Upper lobe of left lung (tissue), 6 donors: ENCODE results near the gene MAP3K2. TPM values are rescaled to one million over a fixed set of nuclear protein-coding genes. Genes with fewer than 3 reads are reported as not detected.

ENCODE experiments used
- ATAC-seq, 2 donors: fragments of 200-7000 bp; cut with Tn5 transposase; one replicate each; pipeline ENCODE4 v1.9.1; 2022; ENCODE audit warnings: mild to moderate bottlenecking in 2 of 2, moderate library complexity in 2 of 2; ENCODE audit not compliant: low FRiP score in 2 of 2
- DNase-seq, 2 donors: peaks; one replicate each; pipeline ENCODE4 v3.0.0-alpha.2; 2019 to 2020
- H3K27ac ChIP-seq, 4 donors: fragments of 200-600 bp; sonication (generic); one replicate each; pipeline ENCODE4 v1.5.1; 2016 to 2019
- H3K27me3 ChIP-seq, 4 donors: fragments of 200-600 bp; sonication (generic); one replicate each; pipeline ENCODE4 v1.5.1; 2017 to 2019
- H3K36me3 ChIP-seq, 4 donors: fragments of 200-600 bp; sonication (generic); one replicate each; pipeline ENCODE4 v1.5.1; 2016 to 2019
- H3K4me1 ChIP-seq, 4 donors: fragments of 200-600 bp; sonication (generic); one replicate each; pipeline ENCODE4 v1.5.1; 2018 to 2019
- H3K4me3 ChIP-seq, 4 donors: fragments of 200-600 bp; sonication (generic); one replicate each; pipeline ENCODE4 v1.5.1; 2017 to 2019; ENCODE audit warnings: mild to moderate bottlenecking in 2 of 4, moderate library complexity in 1 of 4
- H3K9me3 ChIP-seq, 4 donors: fragments of 200-600 bp; sonication (generic); one replicate each; pipeline ENCODE4 v1.5.1; 2018 to 2019
- EP300 ChIP-seq, 4 donors: sonication (generic); formaldehyde crosslinking; IDR thresholded peaks; one replicate each; pipeline ENCODE4 v1.5.1; 2017; ENCODE audit warnings: antibody characterized with exemption in 4 of 4, control low read depth in 2 of 4
- POLR2A ChIP-seq, 4 donors: fragments of 450-650 bp; IDR thresholded peaks; one replicate each; pipeline ENCODE4 v1.5.1; 2016 to 2017; ENCODE audit warnings: antibody characterized with exemption in 4 of 4, mild to moderate bottlenecking in 2 of 4
- POLR2AphosphoS5 ChIP-seq, 2 donors: sonication (generic); formaldehyde crosslinking; IDR thresholded peaks; one replicate each; pipeline ENCODE4 v1.5.1; 2017; ENCODE audit warnings: antibody characterized with exemption in 2 of 2
- WGBS, 2 donors: methylation state at CpG; one replicate each; pipeline ENCODE4 v1.1.5; 2017 to 2018; 5-methylcytosine and 5-hydroxymethylcytosine counted together
- total RNA-seq, 6 donors: library from RNA; depleted of rRNA in 4 of 6; stranded (reverse); fragments of >200 nt in 4 of 6; gene quantifications; one replicate each; pipeline versions ENCODE4 v1.1.0 to v1.2.1, GENCODE V29; 2016 to 2021
- TF ChIP-seq, protein P1 (sequence below), 6 experiments: fragments of 450-650 bp in 4 of 6; fragments of 200-600 bp in 2 of 6; sonication (generic) in 2 of 6; IDR thresholded peaks; one replicate each; pipeline ENCODE4 v1.5.1; 2016 to 2019; ENCODE audit warnings: antibody characterized with exemption in 6 of 6
- donor health status: DM: no; HTN: no; CAD: no; lungs with moderate emphysema.
- donor health status: DM: no; HTN: yes; CAD: no; lungs with severe emphysema.

MAP3K2 gene
- total RNA-seq, 6 donors from 2014 or later = 43.0 to 79.2 (median 66.9) TPM

DNA sequence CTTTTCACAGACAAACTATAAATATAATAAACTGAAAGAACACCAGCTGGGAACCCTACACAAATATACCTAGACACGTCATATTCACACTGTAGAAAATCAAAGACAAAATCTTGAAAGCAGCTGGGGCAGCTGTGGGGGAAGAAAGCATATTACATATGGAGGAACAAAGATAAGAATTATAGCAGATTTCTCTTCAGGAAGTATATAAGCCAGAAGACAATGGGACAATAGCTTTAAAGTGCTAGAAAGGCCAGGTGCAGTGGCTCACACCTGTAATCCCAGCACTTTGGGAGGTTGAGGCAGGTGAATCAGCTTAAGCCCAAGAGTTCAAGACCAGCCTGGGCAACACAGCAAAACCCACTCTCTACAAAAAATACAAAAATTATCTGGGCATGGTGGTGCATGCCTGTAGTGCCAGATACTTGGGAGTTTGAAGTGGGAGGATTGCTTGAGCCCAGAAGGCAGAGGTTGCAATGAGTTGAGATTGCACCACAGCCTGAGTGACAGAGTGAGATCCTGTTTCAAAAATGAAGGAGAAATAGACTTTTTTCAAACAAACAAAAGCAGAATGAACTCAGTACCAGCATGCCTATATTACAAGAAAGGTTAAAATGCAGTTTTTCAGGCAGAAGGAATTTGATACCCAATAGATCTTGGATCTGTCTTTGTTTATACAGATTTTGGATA is 67.0 kb downstream of the MAP3K2 start:
- no peaks in the 10 kb centered on the region for H3K4me1 ChIP-seq
- peaks cover 37 to 98% (median 50%) of the 10 kb centered on the region in 4 donors for H3K36me3 ChIP-seq
- no peak overlapping the region for H3K4me3 ChIP-seq
- TF ChIP-seq EP300 (IDR thresholded peaks at IDR 0.05) = no peak
- ATAC-seq = no peak
- 95 to 97% methylated on average over 1 of the region's 1 CpG for WGBS, 2 donors
- no peaks in the 10 kb centered on the region for H3K9me3 ChIP-seq
- H3K27ac ChIP-seq = no peak overlapping the region
- H3K27me3 ChIP-seq = no peaks in the 10 kb centered on the region
- DNase-seq = no peak

DNA sequence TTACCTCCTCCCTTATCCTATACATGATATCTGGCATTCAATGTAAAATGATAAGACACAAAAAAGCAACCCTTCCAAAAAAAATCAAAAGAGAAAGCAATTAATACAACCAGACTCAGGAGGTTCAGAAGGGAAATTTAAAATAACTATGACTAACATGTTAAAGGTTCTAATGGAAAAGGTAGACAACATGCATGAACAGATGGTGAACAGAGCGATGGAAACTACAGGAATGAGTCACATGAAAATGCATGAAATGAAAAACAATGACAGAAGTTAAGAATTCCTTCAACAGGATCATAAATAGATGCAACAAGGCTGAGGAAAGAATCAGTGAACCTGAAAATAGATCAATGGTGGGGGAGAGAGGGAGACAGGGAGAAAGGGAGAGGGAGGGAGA is 67.7 kb downstream of the MAP3K2 start:
- Histone ChIP-seq H3K36me3 (peaks cover 37 to 98% (median 53%) of the 10 kb centered on the region in 4 donors), H3K27ac (no peak overlapping the region), H3K27me3 (no peaks in the 10 kb centered on the region), H3K4me3 (no peak overlapping the region), H3K9me3 (no peaks in the 10 kb centered on the region), H3K4me1 (no peaks in the 10 kb centered on the region)
- TF ChIP-seq, protein P1, sequence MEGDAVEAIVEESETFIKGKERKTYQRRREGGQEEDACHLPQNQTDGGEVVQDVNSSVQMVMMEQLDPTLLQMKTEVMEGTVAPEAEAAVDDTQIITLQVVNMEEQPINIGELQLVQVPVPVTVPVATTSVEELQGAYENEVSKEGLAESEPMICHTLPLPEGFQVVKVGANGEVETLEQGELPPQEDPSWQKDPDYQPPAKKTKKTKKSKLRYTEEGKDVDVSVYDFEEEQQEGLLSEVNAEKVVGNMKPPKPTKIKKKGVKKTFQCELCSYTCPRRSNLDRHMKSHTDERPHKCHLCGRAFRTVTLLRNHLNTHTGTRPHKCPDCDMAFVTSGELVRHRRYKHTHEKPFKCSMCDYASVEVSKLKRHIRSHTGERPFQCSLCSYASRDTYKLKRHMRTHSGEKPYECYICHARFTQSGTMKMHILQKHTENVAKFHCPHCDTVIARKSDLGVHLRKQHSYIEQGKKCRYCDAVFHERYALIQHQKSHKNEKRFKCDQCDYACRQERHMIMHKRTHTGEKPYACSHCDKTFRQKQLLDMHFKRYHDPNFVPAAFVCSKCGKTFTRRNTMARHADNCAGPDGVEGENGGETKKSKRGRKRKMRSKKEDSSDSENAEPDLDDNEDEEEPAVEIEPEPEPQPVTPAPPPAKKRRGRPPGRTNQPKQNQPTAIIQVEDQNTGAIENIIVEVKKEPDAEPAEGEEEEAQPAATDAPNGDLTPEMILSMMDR (IDR thresholded peaks at IDR 0.05) = no peak
- TF ChIP-seq POLR2AphosphoS5 (IDR thresholded peaks at IDR 0.05) (no peak), POLR2A (IDR thresholded peaks at IDR 0.05) (no peak), EP300 (IDR thresholded peaks at IDR 0.05) (no peak)
- ATAC-seq (no peak), DNase-seq (no peak)
- WGBS, 2 donors = 90 to 98% methylated on average over 1 of the region's 1 CpG

DNA sequence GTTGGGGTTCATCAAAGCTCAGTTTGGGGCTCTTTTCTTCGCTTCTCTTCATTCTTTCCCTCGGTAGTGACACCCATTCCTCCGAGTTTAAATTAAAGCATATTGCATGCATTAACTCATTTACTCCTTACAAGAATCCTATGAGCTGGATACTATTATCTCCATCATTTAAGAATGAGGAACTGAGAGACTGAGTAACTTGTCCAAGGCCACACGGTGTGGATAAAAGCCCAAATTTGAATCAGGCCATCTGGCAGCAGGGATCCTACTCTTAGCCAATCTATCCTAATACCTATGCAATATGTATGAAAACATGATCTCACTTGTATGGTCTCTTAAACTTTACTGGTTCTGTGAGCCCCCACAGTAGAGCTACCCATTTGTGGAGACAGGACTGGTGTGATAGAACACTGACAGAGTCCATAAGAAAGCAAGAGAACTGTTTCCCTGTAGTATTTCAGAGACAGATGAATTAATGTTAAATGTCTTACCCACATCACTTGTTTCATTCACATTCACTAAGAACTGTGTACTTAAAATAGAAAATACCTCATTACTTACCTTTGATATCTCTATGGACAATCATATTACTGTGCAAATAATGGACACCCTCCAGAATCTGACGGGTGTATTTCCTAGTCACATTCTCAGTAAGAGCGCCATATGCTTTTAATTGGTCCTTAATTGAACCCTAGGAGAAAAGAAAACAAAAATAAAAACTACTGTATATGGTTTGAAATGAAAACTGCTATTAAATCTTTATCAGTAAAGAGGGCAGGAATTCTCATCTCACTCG is 73.4 kb downstream of the MAP3K2 start:
- no peaks in the 10 kb centered on the region for H3K4me1 ChIP-seq
- WGBS, 2 donors = 87 to 91% methylated on average over 7 of the region's 7 CpGs
- H3K27ac ChIP-seq = no peak overlapping the region
- H3K4me3 ChIP-seq = no peak overlapping the region
- ATAC-seq (no peak), DNase-seq (no peak)
- no peaks in the 10 kb centered on the region for H3K27me3 ChIP-seq
- TF ChIP-seq EP300 (IDR thresholded peaks at IDR 0.05) (no peak), POLR2AphosphoS5 (IDR thresholded peaks at IDR 0.05) (no peak), POLR2A (IDR thresholded peaks at IDR 0.05) (no peak)
- TF ChIP-seq, protein P1 (IDR thresholded peaks at IDR 0.05) = no peak
- no peaks in the 10 kb centered on the region for H3K9me3 ChIP-seq
- peaks cover 26 to 100% (median 64%) of the 10 kb centered on the region in 4 donors for H3K36me3 ChIP-seq

DNA sequence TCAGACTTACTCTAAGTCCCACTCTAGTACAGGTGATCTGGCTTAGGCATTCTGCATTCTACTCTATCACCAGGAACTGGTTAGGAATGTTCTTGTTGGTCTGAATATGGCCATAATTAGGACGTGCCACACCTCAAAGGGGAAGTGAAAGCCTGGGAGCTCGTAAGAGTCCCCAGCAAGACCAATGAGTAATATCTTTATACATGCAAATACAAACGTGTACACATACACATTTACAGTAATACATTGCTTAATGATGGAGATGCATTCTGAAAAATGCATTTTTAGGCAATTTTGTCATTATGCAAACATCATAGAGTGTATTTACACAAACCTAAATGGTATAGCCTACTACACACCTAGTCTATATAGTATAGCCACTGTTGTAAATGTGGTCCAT is 74.4 kb downstream of the MAP3K2 start:
- Histone ChIP-seq H3K27ac (no peak overlapping the region), H3K4me3 (no peak overlapping the region), H3K9me3 (no peaks in the 10 kb centered on the region), H3K4me1 (no peaks in the 10 kb centered on the region), H3K36me3 (peaks cover 31 to 100% (median 65%) of the 10 kb centered on the region in 4 donors), H3K27me3 (no peaks in the 10 kb centered on the region)
- no peak for TF ChIP-seq POLR2A (IDR thresholded peaks at IDR 0.05)
- DNase-seq (no peak), ATAC-seq (peak in 1 of 2 donors; percentile 71)
- 66 to 75% methylated on average over 3 of the region's 3 CpGs for WGBS, 2 donors

DNA sequence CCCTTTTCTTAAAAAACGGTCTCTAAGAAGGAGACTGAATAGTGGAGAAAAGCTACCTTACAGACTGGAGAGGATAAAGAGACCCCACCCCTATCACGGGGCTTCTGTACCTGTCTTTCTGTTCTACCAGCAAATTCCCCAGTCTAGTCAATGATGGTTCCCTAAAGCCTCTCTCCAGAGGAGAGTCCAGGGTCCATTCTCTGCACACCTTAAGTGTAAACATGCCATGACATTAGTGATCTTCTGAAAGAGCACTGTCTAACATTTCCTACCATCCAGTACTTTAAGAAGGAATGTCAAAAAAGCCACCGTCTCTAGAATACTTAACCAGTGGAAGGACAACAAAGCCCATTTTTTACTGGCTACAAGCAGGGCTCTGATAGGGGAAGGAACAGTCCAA is 76.8 kb downstream of the MAP3K2 start:
- no peak for DNase-seq
- Histone ChIP-seq H3K36me3 (peaks cover 33 to 100% (median 64%) of the 10 kb centered on the region in 4 donors), H3K9me3 (no peaks in the 10 kb centered on the region), H3K27ac (no peak overlapping the region), H3K4me1 (no peaks in the 10 kb centered on the region), H3K4me3 (no peak overlapping the region), H3K27me3 (no peaks in the 10 kb centered on the region)
- ATAC-seq = no peak
- TF ChIP-seq POLR2A (IDR thresholded peaks at IDR 0.05) (no peak), EP300 (IDR thresholded peaks at IDR 0.05) (no peak), POLR2AphosphoS5 (IDR thresholded peaks at IDR 0.05) (no peak)
- TF ChIP-seq, protein P1 (IDR thresholded peaks at IDR 0.05) = no peak
- 94 to 97% methylated on average over 3 of the region's 3 CpGs for WGBS, 2 donors
